Gastrocnemius medialis (tissue), 4 donors: Measurements from ENCODE around the gene GPN3. TPM values are rescaled to one million over a fixed set of nuclear protein-coding genes. Genes with fewer than 3 reads are reported as not detected.
"Not testable (repeated sequence)": the region's sequence is repeated elsewhere in the genome, so short reads cannot be mapped to it uniquely, and the experiment has no call there.

Experiments used
- ATAC-seq, 2 donors: fragments of 150-250 bp; one replicate each; pipeline ENCODE4 v1.9.1; 2016
- DNase-seq, 2 donors: peaks; one replicate each; pipeline ENCODE4 v3.0.0-alpha.2; 2019
- H3K27ac ChIP-seq, 4 donors: fragments of 200-600 bp; sonication (generic); 1 replicate in 1 of 4; 2 replicates in 3 of 4; pipeline ENCODE4 v1.5.1; 2016 to 2018; ENCODE audit warnings: mild to moderate bottlenecking in 2 of 4, moderate library complexity in 1 of 4
- H3K27me3 ChIP-seq, 3 donors: fragments of 200-600 bp; sonication (generic) in 2 of 3; 1 replicate in 1 of 3; 2 replicates in 2 of 3; pipeline versions ENCODE4 v1.5.1 to v1.6.0; 2016 to 2019; ENCODE audit warnings: mild to moderate bottlenecking in 1 of 3, moderate library complexity in 1 of 3
- H3K36me3 ChIP-seq, 2 donors: fragments of 200-600 bp; sonication (generic) in 1 of 2; one replicate each; pipeline ENCODE4 v1.5.1; 2017 to 2018
- H3K4me1 ChIP-seq, 2 donors: fragments of 200-600 bp; sonication (generic) in 1 of 2; one replicate each; pipeline ENCODE4 v1.5.1; 2016 to 2017; ENCODE audit warnings: mild to moderate bottlenecking in 2 of 2
- H3K4me3 ChIP-seq, 4 donors: fragments of 200-600 bp; sonication (generic) in 3 of 4; 1 replicate in 1 of 4; 2 replicates in 3 of 4; pipeline ENCODE4 v1.5.1; 2016 to 2019; ENCODE audit warnings: mild to moderate bottlenecking in 2 of 4
- H3K9me3 ChIP-seq, 3 donors: fragments of 200-600 bp; sonication (generic) in 2 of 3; 1 replicate in 1 of 3; 2 replicates in 2 of 3; pipeline ENCODE4 v1.5.1; 2016 to 2019
- POLR2A ChIP-seq, 2 donors: fragments of 450-650 bp; IDR thresholded peaks; one replicate each; pipeline ENCODE4 v1.6.1; 2017; ENCODE audit warnings: antibody characterized with exemption in 2 of 2, mild to moderate bottlenecking in 2 of 2, moderate library complexity in 2 of 2
- in situ Hi-C, 4 donors: fragments of 200-750 bp; cut with MboI; loops; one replicate each; pipeline versions ENCODE4 v1.15.0 to v1.8.0; 2017; ENCODE audit warnings: low sequenced_read_pairs in 4 of 4
- intact Hi-C: fragments of 100-400 bp; cut with DNase I; formaldehyde crosslinking; loops from one replicate; pipeline ENCODE4 v1.15.1; 2023; ENCODE audit warnings: low total_unique reads
- total RNA-seq, 4 donors: library from RNA; depleted of rRNA; stranded (reverse); fragments of >200 nt; gene quantifications; one replicate each; pipeline versions ENCODE4 v1.1.0 to v1.2.3, GENCODE V29; 2016
- TF ChIP-seq, protein P1 (sequence below), 5 experiments: fragments of 450-650 bp in 3 of 5; fragments of 200-600 bp in 2 of 5; sonication (generic) in 2 of 5; IDR thresholded peaks in 4 of 5; conservative IDR thresholded peaks in 1 of 5; 1 replicate in 4 of 5; 2 replicates in 1 of 5; pipeline ENCODE4 v1.5.1; 2016 to 2019; ENCODE audit warnings: antibody characterized with exemption in 5 of 5, mild to moderate bottlenecking in 3 of 5, moderate library complexity in 3 of 5

GPN3 gene
- total RNA-seq, 4 donors from 2014 or later = 18.4 to 26.8 (median 24.6) TPM

DNA sequence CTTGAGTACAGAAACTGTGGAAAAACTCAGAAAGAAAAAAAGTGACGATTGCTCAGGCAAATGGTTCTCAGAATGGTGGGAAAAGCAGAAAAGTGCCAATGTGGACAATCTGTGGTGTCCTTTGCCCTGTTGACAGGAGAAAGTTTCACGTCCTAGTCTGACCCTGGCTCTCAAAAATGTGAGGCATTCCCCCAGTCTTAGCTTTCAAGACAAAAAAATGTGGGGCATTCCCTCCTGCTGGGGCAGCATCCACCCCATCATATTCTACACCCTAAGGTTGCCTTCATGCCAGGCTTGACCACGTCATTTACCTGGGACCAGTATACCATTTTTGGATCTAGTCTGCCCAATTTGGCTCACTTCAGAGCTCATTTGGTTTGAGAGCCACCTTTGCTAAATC, 43.8 kb downstream of the GPN3 start:
- intact Hi-C loops = no loop called here
- no peak for TF ChIP-seq POLR2A (IDR thresholded peaks at IDR 0.05)
- TF ChIP-seq, protein P1, sequence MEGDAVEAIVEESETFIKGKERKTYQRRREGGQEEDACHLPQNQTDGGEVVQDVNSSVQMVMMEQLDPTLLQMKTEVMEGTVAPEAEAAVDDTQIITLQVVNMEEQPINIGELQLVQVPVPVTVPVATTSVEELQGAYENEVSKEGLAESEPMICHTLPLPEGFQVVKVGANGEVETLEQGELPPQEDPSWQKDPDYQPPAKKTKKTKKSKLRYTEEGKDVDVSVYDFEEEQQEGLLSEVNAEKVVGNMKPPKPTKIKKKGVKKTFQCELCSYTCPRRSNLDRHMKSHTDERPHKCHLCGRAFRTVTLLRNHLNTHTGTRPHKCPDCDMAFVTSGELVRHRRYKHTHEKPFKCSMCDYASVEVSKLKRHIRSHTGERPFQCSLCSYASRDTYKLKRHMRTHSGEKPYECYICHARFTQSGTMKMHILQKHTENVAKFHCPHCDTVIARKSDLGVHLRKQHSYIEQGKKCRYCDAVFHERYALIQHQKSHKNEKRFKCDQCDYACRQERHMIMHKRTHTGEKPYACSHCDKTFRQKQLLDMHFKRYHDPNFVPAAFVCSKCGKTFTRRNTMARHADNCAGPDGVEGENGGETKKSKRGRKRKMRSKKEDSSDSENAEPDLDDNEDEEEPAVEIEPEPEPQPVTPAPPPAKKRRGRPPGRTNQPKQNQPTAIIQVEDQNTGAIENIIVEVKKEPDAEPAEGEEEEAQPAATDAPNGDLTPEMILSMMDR (IDR thresholded peaks at IDR 0.05 in 4 of 5, conservative IDR thresholded peaks at IDR 0.05 in 1 of 5) = no peak
- H3K36me3 ChIP-seq = no peaks in the 10 kb centered on the region
- DNase-seq (no peak), ATAC-seq (no peak)
- no peak overlapping the region for H3K27ac ChIP-seq
- H3K27me3 ChIP-seq = no peaks in the 10 kb centered on the region
- no peak overlapping the region for H3K4me3 ChIP-seq
- in situ Hi-C loops = loop anchor here in 1 of 4 donors (10.0 kb wide), 1 partner anchor 329 kb away; no protein-coding TSS in a partner anchor
- no peaks in the 10 kb centered on the region for H3K9me3 ChIP-seq
- no peaks in the 10 kb centered on the region for H3K4me1 ChIP-seq

DNA sequence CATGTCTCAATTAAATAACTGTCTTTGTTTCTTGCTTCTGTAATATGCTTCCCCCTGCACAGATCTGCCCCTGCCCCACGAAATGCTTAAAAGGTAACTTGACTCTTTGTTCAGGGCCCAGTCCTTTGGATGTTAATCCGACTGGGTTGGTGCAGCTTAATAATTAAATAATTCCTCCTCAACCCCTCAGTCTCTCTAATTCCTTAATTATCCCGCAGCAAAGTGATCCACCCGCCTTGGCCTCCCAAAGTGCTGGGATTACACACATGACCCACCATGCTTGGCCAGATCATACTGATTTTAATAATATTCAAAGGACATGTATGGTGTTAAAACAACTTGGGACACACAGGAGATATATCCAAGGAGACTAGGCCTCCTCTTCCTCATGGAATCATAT, 46.4 kb downstream of the GPN3 start:
- Histone ChIP-seq H3K27me3 (peaks cover 0 to 3% (median under 1%) of the 10 kb centered on the region in 3 donors), H3K36me3 (no peaks in the 10 kb centered on the region), H3K4me3 (no peak overlapping the region), H3K4me1 (no peaks in the 10 kb centered on the region), H3K9me3 (no peaks in the 10 kb centered on the region), H3K27ac (no peak overlapping the region)
- TF ChIP-seq, protein P1 (IDR thresholded peaks at IDR 0.05 in 4 of 5, conservative IDR thresholded peaks at IDR 0.05 in 1 of 5) = no peak
- no peak for TF ChIP-seq POLR2A (IDR thresholded peaks at IDR 0.05)
- ATAC-seq (no peak), DNase-seq (no peak)
- intact Hi-C loops = no loop called here
- in situ Hi-C loops = loop anchor here in 1 of 4 donors (10.0 kb wide), 1 partner anchor 327 kb away; no protein-coding TSS in a partner anchor

DNA sequence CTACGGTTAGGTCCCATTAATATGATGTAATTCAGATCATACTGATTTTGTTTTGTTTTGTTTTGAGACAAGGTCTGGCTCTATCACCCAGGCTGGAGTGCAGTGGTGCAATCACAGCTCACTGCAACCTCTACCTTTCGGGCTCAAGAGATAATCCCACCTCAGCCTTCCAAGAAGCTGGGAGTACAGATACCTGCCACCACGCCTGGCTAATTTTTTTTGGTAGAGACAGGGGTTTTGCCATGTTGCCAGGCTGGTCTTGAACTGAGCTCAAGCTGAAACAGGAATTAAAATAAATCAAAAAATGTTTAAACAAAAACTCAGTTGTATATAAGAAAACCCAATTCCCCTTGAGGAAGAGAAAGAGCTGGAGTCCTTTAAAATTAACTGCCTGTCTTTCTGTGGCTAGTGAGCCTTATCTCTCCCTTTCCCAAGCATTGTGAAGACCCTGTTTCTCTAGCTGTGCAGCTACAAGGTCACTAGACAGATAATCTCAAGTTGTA, 46.8 kb downstream of the GPN3 start:
- no peak for ATAC-seq
- no peak for TF ChIP-seq POLR2A (IDR thresholded peaks at IDR 0.05)
- TF ChIP-seq, protein P1 (IDR thresholded peaks at IDR 0.05 in 4 of 5, conservative IDR thresholded peaks at IDR 0.05 in 1 of 5) = no peak
- in situ Hi-C loops = loop anchor here in 1 of 4 donors (10.0 kb wide), 1 partner anchor 326 kb away; no protein-coding TSS in a partner anchor
- Histone ChIP-seq H3K36me3 (no peaks in the 10 kb centered on the region), H3K27ac (no peak overlapping the region), H3K4me3 (no peak overlapping the region), H3K9me3 (no peaks in the 10 kb centered on the region), H3K4me1 (no peaks in the 10 kb centered on the region), H3K27me3 (peaks cover 0 to 4% (median 3%) of the 10 kb centered on the region in 3 donors)
- intact Hi-C loops = no loop called here
- DNase-seq = no peak

DNA sequence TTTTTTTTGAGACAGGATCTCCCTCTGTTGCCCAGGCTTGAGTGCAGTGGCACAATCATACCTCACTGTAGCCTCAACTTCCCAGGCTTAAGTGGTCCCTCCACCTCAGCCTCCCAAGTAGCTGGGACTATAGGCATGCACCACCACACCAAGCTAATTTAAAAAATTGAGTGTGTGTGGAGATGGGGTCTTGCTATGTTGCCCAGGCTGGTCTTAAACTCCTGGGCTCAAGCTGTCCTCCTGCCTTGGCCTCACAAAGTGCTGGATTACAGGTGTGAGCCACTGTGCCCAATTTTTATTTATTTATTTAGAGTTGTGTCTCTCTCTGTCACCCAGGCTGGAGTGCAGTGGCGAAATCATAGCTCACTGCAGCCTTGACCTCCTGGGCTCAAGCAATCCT, 47.4 kb downstream of the GPN3 start:
- H3K4me3 ChIP-seq, intact Hi-C loops, H3K4me1 ChIP-seq, H3K27ac ChIP-seq, ATAC-seq, DNase-seq, H3K27me3 ChIP-seq, H3K36me3 ChIP-seq, H3K9me3 ChIP-seq: not testable (repeated sequence)
- in situ Hi-C loops = loop anchor here in 1 of 4 donors (10.0 kb wide), 1 partner anchor 326 kb away; no protein-coding TSS in a partner anchor

DNA sequence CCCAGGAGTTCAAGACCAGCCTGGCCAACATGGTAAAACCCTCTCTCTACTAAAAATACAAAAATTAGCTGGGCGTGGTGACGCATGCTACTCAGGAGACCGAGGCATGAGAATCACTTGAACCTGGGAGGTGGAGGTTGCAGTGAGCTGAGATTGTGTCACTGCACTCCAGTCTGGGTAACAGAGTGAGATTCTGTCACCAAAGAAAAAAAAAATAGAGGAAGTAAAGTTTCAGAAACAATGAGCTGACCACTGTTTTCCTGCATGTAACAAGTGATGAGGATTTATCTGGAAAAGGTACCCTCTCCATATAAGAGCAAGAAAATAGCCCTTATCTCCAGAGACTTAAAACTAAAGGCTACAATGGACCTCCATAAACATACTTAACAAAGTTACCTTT, 50.9 kb downstream of the GPN3 start:
- H3K4me3 ChIP-seq, DNase-seq, H3K36me3 ChIP-seq, H3K27me3 ChIP-seq, H3K27ac ChIP-seq, H3K9me3 ChIP-seq, in situ Hi-C loops, H3K4me1 ChIP-seq, ATAC-seq, intact Hi-C loops: not testable (repeated sequence)

DNA sequence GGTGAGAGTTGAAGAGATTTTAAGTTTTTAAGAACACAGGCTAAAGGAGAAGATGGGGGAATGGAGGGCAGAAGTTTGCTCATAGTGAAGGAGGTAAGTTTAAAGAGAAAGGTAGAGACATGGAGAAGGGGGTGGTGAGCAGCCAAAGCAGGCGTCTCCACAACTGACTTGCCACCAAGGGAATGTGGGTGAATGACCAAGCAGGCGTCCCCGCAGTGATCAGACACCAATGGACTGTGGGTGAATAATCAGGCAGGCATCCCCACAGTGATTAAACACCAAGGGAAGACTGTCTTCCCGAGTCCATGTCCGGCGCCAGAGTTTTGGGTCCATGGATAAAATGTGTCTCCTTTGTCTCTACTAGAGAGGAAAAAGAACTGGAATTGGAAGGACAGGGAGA, 58.0 kb downstream of the GPN3 start:
- H3K9me3 ChIP-seq, DNase-seq, H3K27ac ChIP-seq, H3K27me3 ChIP-seq, in situ Hi-C loops, intact Hi-C loops, H3K36me3 ChIP-seq, H3K4me1 ChIP-seq, ATAC-seq, H3K4me3 ChIP-seq: not testable (repeated sequence)

DNA sequence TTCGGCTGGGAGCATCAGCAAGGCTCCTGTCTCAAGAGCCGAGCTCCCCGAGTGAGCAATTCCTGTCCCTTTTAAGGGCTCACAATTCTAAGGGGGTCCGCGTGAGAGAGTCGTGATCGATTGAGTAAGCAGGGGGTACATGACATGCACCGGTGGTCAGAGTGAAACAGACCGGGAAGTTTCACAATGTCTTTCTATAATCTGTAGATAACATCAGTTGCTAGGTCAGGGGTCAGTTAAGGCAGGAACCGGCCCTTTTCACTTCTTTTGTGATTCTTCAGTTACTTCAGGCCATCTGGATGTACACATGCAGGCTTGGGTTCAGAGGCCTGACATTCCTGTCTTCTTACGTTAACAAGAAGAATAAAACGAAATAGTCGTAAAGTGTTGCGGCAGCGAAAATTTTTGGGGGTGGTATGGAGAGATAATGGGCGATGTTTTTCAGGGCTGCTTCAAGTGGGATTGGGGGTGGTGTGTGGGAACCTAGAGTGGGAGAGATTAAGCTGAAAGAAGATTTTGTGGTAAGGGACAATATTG, 62.9 kb downstream of the GPN3 start:
- intact Hi-C loops, ATAC-seq, DNase-seq, H3K4me3 ChIP-seq, H3K27me3 ChIP-seq, H3K27ac ChIP-seq, H3K9me3 ChIP-seq, in situ Hi-C loops: not testable (repeated sequence)
- Histone ChIP-seq H3K4me1 (peaks cover 11 to 12% of the 10 kb centered on the region in 2 donors), H3K36me3 (peaks cover 0 to 11% of the 10 kb centered on the region in 2 donors)
